ENCODE data around the gene STAC3.

The STAC3 gene

DNA sequence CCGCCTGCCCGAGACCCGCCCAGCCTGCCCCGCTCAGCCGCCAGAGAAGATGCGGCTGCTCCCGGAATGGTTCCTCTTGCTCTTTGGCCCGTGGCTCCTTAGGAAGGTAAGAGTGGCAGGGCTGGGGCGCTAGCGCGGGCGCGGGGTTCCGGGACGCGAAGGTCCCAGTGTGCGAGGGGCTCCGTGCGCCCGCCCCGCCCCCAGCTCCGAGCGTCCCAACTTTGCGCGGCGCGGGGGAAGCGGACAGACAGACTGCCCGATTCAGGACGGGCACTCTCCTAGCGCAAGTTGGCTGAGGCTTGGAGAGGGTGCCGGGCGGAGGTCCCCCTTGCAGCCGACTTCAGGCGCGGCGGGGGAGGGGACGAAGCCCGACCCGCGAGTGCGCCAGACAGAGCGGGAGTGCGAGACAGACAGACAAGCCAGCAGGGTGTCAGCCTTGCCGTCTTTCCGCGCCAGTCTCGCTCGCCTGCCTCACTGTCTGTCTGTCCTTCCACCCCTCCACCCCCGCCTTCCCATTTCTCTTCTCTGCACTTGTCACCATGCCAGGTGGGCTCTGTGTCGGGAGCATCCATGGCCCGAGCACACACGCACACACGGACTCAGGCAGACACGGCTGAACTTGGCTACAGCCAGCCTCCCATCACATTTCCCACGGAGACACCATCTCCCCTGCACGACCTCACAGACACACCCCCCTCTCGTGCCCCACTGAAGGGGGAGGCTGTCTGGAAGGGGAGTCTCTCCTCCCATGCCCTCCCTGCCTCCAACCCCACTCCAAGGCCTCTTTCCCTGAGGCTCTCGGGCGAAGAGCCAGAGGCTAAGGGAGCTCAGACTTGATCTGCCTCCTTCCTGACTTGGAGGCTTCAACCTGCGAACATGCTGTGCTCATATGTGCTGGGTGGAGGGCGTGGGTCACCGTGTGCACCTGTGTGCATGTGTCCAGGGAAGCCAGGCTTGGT is 33.8 kb downstream of the STAC3 start:
- H3K27me3 ChIP-seq, result peaks cover 97% of the 10 kb centered on the region
- peaks cover 11 to 25% of the 10 kb centered on the region in 2 experiments for H3K4me1 ChIP-seq (ENCODE audit: control insufficient read depth in 1 of 2, insufficient read depth in 1 of 2, low read depth in 1 of 2, low read length in 1 of 2)
- H3K4me3 ChIP-seq (ENCODE audit: low read depth in 1 of 2, low read length in 1 of 2), result peak overlapping the region in 1 of 2 experiments; percentile 57
- no peak overlapping the region for H3K27ac ChIP-seq
- H3K36me3 ChIP-seq, result no peaks in the 10 kb centered on the region
- no peaks in the 10 kb centered on the region for H3K9me3 ChIP-seq
- TF ChIP-seq, protein P1, sequence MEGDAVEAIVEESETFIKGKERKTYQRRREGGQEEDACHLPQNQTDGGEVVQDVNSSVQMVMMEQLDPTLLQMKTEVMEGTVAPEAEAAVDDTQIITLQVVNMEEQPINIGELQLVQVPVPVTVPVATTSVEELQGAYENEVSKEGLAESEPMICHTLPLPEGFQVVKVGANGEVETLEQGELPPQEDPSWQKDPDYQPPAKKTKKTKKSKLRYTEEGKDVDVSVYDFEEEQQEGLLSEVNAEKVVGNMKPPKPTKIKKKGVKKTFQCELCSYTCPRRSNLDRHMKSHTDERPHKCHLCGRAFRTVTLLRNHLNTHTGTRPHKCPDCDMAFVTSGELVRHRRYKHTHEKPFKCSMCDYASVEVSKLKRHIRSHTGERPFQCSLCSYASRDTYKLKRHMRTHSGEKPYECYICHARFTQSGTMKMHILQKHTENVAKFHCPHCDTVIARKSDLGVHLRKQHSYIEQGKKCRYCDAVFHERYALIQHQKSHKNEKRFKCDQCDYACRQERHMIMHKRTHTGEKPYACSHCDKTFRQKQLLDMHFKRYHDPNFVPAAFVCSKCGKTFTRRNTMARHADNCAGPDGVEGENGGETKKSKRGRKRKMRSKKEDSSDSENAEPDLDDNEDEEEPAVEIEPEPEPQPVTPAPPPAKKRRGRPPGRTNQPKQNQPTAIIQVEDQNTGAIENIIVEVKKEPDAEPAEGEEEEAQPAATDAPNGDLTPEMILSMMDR (IDR thresholded peaks at IDR 0.05), result no peak

DNA sequence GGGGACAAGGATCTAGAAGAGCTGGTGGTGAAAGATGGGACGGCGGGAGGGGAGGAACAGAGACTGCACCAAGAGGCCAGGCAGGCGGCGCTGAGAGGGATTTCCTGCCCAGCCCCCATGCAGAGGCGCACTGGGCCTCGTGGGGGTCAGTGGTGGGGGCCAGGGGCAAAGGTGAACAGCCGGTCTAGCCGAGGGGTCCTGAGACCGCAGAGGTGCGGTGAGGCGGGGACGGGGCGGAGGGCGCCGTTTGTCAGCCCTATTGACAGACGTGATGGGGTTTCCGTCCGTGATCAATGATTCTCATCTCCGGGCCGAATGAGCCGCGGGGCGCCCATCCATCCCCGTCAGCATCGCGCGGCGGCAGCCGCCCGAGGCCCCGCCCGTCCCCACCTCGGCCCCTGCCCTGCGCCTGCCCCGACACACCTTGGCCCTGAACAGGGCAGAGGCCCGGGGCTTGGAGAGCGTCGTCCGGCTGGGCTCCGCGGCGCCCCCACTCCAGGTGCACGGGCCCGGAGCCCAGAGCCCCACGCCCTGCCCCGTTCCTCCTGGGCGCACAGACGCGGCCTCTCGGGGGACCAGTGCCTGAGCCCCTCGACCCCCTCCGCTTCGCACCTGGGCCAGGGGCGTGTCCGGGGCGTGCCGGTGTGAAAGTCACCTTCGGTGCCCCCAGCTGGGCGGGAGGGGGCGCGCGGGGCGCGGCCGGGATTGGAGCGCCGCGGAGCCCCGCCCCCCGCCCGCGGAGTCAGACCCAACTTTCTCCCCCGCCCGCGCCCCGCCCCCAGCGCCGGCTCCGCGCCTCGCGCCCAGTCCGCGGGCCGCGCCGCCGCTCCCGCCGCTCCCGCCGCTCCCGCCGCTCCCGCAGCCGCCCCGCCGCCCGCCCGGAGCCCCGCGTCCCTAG is 34.7 kb downstream of the STAC3 start, which contains the start of gene NXPH4:
Gene NXPH4 (plus strand): TSS at position 781 of the 898 bp plus-strand sequence. CDS start 176 bp downstream, outside the sequence.
- Histone ChIP-seq H3K27ac (no peak within 1 kb of the TSS), H3K4me3 (ENCODE audit: low read depth in 1 of 2, low read length in 1 of 2) (peak within 1 kb of the TSS in 1 of 2 experiments; percentile 59), H3K36me3 (no peaks in the 10 kb centered on the region), H3K27me3 (peaks cover 92% of the 10 kb centered on the region), H3K9me3 (no peaks in the 10 kb centered on the region), H3K4me1 (ENCODE audit: control insufficient read depth in 1 of 2, insufficient read depth in 1 of 2, low read depth in 1 of 2, low read length in 1 of 2) (peaks cover 11 to 25% of the 10 kb centered on the region in 2 experiments)
- TF ChIP-seq, protein P1 (IDR thresholded peaks at IDR 0.05), result no peak

DNA sequence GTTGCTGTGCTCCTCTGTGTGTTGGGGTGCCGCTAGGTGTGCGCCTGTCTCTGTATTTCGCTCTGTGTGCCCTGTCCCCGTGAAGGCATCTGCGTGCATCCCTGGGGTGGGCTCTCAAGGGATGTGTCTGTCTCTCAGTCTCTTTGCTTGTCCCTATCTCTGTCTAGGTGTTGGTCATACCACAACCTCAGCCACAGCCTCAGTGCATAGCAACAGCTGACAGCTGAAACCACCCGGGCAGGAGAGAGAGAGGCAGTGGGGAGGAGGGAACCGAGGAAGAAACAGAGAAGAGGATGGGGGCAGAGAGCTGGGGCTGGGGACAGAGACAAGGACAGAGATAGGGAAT is 35.3 kb downstream of the STAC3 start:
- H3K27me3 ChIP-seq, result peaks cover 91% of the 10 kb centered on the region
- no peak overlapping the region for H3K27ac ChIP-seq
- H3K36me3 ChIP-seq, result no peaks in the 10 kb centered on the region
- peaks cover 11 to 25% of the 10 kb centered on the region in 2 experiments for H3K4me1 ChIP-seq (ENCODE audit: control insufficient read depth in 1 of 2, insufficient read depth in 1 of 2, low read depth in 1 of 2, low read length in 1 of 2)
- H3K9me3 ChIP-seq, result no peaks in the 10 kb centered on the region
- no peak overlapping the region for H3K4me3 ChIP-seq (ENCODE audit: low read depth in 1 of 2, low read length in 1 of 2)
- TF ChIP-seq, protein P1 (IDR thresholded peaks at IDR 0.05), result no peak

DNA sequence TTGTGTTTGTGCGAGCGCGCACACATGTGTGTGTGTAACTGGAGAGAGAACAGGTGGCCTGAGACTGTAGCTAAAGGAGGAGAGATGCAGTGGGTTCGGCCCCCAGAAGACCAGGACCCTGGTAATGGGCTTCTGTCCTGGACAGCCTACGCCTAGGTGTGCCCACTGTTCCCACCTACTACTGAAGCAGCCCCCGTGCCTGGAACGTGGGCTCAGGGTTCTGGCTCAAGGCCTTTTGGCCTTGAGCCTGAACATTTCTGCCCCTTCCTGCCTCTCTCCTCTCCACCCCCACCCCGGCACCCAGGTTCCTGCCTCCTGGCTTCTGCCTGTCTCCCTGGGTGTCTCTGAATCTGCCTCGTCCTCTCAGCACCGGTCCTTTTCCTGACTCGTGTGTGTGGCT is 35.9 kb downstream of the STAC3 start:
- TF ChIP-seq, protein P1 (IDR thresholded peaks at IDR 0.05), result no peak
- no peak overlapping the region for H3K27ac ChIP-seq
- H3K4me1 ChIP-seq (ENCODE audit: control insufficient read depth in 1 of 2, insufficient read depth in 1 of 2, low read depth in 1 of 2, low read length in 1 of 2), result peaks cover 11 to 25% of the 10 kb centered on the region in 2 experiments
- H3K27me3 ChIP-seq, result peaks cover 87% of the 10 kb centered on the region
- H3K4me3 ChIP-seq (ENCODE audit: low read depth in 1 of 2, low read length in 1 of 2), result no peak overlapping the region
- H3K9me3 ChIP-seq, result no peaks in the 10 kb centered on the region
- no peaks in the 10 kb centered on the region for H3K36me3 ChIP-seq

DNA sequence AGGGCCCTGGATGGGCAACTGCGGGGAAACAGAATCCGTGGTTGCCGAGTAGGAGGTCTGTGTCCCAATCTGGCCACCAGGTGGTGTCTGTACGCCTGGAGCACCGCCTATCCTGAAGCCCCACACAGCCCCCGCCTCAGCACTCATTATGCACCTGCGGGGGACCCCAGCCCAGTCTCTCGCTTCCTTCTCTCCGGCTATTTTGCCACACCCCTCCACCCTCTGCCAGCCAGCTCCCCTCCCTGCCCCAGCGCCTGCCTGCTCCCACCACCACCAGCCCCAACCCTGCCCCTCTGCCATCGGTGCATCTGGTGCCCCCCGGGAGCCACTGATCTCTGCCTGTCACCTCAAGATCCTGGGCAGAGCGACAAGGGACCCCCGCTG is 36.6 kb downstream of the STAC3 start:
- H3K36me3 ChIP-seq, result no peaks in the 10 kb centered on the region
- no peaks in the 10 kb centered on the region for H3K9me3 ChIP-seq
- H3K27ac ChIP-seq, result no peak overlapping the region
- TF ChIP-seq, protein P1 (IDR thresholded peaks at IDR 0.05), result no peak
- H3K27me3 ChIP-seq, result peaks cover 85% of the 10 kb centered on the region
- no peak overlapping the region for H3K4me3 ChIP-seq (ENCODE audit: low read depth in 1 of 2, low read length in 1 of 2)
- H3K4me1 ChIP-seq (ENCODE audit: control insufficient read depth in 1 of 2, insufficient read depth in 1 of 2, low read depth in 1 of 2, low read length in 1 of 2), result peaks cover 11 to 25% of the 10 kb centered on the region in 2 experiments

All from neutrophil (primary cell).